Stimulated activated CD8-positive, alpha-beta memory T cell treated with anti-CD3 and anti-CD28 coated beads, Interleukin-15, amount 100 ng/mL, for 48 hours (primary cell): ENCODE data around the gene CST8.
A peak's percentile ranks its signal among the peaks of the same experiment; 100 is the strongest.
"Not testable (repeated sequence)": the region's sequence is repeated elsewhere in the genome, so short reads cannot be mapped to it uniquely, and the experiment has no call there.

Experiments
- DNase-seq, 2 donors: peaks; one replicate each; pipeline ENCODE4 v3.0.0-alpha.2; 2020; ENCODE audit warnings: low read depth in 2 of 2

The CST8 gene, protein sequence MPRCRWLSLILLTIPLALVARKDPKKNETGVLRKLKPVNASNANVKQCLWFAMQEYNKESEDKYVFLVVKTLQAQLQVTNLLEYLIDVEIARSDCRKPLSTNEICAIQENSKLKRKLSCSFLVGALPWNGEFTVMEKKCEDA

DNA sequence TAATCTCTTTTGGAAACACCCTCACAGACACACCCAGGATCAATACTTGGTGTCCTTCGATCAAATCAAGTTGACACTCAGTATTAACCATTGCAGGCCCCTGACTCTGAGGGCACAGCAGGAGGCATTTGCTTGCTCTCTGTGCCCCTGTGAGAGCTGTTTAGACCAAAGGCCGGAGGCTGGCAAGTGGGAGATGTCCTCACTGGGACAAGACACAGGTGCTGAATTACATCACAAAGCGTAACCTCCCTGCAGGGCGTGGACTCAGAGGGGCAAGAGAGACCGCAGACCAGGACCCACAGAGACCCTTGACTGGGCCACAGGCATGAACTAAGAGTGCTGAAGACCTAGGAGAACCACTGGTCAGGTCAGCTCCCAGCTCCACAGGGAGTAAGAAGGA, at the start of gene CST8:
Gene CST8 (plus strand): TSS at position 301 of the 400 bp plus-strand sequence. CDS start 551 bp downstream, outside the sequence.
- DNase-seq = no peak

- peak in 1 of 2 donors; percentile 40 for DNase-seq
These were observed 49.0 kb upstream of the CST8 start for GRCh38 chr20:23441850-23442313.

- no peak for DNase-seq
These were observed 48.5 kb upstream of the CST8 start for GRCh38 chr20:23442436-23442835.

DNA sequence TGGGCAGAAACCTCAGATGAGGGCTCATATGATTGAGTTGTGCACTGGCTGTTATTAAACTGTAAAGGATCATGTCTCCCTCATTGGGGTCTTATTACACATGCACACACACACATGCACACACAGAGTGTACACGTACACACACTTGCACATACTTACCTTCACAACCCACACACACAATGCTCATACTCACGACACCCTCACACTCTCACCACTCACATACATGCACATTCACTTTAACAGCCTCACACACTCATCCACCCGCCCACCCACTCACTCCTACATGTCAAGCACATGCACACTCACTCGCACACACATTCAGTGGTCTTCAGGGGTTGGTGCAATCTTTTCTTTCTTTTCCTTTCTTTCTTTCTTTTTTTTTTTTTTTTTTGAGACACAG, 46.1 kb upstream of the CST8 start:
- DNase-seq = no peak

DNA sequence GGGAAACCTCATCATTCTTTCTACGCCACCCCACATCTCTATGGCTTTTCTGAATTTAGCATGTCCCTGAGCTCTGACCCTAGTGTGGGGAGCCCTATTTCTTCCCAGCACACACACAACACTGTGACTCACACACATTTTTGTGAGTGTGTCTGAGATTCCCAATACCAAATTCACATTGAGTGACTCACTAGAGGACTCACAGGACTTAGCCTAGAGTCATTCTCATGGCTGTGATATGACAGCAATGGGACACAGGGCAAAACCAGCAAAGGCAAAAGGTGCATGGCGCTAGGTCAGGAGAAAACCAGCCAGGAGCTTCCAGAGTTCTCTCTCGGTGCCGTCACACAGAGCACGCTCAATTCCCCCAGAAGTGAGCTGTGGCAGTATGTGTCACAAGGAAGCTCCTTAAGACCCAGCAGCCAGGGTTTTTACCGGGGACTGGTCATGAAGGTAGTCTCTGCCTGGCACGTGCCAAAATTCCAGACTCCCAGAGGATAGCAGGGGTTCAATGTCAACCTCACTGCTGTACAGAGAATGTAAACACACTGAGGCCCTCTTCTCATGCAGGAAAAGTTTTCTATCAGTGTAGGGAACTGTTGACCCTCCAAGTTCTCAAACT, 45.2 kb upstream of the CST8 start:
- DNase-seq = no peak

GRCh38 chr20:23446505-23446904, 44.4 kb upstream of the CST8 start:
- no peak for DNase-seq

- no peak for DNase-seq
These were observed 42.8 kb upstream of the CST8 start for GRCh38 chr20:23448167-23448566.

DNA sequence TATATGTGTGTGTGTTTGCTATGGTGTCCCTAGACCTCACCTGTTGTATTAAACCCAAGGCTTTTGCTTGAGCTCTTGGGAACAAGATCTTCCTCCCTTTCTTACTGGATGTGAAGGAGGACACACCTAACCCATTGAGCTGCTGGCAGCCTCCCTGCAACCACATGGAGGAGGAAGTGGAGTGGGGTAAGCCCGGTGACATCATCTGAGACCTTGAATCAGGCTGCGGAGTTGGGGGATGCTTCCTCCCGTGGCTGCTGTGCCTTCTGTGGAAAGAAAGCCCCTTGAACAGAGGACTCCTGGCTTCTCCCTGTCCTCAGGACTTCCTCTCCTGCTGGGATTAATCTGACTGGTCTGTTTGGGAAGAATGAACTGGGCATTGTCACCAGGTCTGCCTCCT, 41.5 kb upstream of the CST8 start:
- no peak for DNase-seq

- DNase-seq = no peak
These were observed 40.0 kb upstream of the CST8 start for GRCh38 chr20:23450877-23451276.

DNA sequence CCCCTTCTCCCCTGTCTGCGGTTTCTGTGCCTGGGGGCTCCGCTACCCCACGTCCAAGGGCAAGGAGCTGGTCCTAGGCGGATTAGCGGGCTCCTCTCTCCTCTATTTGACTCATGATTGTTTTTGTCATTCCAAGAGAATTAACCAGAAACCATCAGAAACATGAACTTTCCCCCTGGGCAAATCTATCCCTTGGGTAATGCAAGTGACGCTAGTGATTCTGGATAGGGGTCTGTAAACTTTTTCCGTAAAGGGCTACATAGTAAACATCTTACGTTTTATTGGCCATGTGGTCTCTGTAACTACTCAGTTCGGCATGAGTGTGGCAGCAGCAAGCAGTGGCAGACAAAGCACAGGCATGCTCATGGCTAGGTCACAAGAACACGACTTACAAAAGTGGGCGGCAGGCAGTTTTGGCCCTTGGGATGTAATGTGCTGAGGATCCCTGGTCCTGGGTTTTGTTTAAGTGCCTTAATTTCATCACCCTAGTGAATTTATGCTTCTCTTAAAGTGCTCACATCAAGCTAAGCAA, 38.9 kb upstream of the CST8 start:
- no peak for DNase-seq

DNA sequence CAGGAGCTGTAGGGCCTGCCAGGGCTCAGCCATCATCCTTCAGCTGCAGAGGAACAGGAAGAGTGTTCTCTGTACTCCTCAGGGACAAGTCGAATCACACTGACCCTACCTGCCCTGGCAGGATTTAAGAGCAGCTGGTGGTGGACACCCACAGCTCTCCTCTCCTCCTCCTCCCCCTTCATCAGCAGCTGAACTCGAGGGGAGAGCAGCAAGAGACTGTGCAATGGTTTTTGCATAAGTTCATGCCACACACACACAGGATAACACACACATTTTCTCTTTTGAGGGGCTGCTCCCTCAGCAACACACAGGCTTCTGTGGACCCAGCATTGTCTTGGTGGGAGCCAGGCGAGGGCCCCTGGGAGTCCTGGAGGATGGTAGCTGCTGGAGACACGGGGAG, 38.1 kb upstream of the CST8 start, which contains the start of gene CST11:
Gene CST11 (minus strand): TSS at position 101 of the 400 bp plus-strand sequence. CDS start 65 bp downstream, at position 36.
- no peak for DNase-seq

- no peak for DNase-seq
These were observed 37.1 kb upstream of the CST8 start for GRCh38 chr20:23453549-23454543.

GRCh38 chr20:23454816-23455215, 36.1 kb upstream of the CST8 start:
- no peak for DNase-seq

DNA sequence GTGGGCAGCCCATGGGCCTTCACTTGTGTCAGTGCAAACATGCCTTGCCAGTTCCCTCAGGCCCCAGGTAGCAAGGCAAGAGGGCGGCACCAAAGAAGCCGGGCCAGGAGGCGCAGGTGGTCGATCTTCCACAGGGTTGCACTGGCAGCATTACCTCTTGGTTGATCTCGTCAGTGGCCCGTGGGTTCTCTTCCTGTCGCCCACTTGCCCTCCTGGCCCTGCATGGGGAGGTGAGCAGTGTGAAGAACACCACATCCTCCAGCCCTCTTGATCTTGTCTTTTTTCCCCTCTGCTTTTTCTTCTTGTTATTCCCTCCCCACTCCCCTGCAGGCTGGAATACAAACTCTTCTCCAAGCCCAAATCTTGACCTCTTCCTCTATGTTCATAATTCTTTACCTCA, 35.3 kb upstream of the CST8 start:
- no peak for DNase-seq

DNA sequence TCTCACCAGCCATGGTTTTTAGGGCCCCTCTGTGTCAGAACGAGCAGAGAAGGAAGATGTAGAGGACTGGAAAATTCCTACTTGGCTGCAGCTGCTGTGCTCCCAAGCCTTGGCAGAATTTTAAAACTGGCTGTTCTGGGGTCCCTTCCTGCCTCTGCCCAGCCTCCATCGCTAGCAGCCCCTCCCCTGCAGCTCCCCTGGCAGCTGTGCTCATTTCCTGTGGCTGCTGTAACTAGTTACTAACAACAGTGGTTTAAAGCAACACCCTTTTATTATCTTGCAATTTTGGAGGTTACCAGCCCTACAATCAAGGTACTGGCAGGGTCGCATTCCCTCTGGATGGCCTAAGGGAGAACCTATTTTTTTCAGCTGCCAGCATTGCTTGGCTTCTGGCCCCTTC, 34.5 kb upstream of the CST8 start:
- DNase-seq = no peak

DNA sequence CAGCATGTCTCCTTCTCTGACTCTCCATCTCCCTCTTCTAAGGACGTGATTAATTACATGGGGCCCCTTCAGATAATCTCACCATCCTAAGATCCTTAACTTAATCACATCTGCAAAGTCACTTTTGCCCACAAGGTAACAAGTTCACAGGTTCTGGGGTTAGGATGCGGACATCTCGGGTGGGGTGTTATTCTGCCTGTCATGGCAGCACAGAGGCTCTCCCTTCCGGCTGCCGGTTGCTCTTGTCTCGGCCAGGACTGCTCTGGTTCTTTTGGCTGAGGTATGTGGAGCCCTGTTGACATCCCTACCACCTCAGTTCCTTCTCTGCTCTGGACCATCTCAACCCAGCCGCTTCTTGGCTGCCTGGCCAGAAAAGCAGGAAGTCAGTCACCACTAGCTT, 34.0 kb upstream of the CST8 start:
- no peak for DNase-seq

- no peak for DNase-seq
These were observed 31.3 kb upstream of the CST8 start for GRCh38 chr20:23459461-23460150.

GRCh38 chr20:23461180-23461579, 29.7 kb upstream of the CST8 start:
- no peak for DNase-seq

- DNase-seq = not testable (repeated sequence)
These were observed 24.0 kb upstream of the CST8 start for GRCh38 chr20:23466961-23467360.

GRCh38 chr20:23472306-23472705, 18.6 kb upstream of the CST8 start:
- not testable (repeated sequence) for DNase-seq

- DNase-seq = not testable (repeated sequence)
These were observed 17.6 kb upstream of the CST8 start for GRCh38 chr20:23473293-23473692.

GRCh38 chr20:23475395-23475794, 15.5 kb upstream of the CST8 start:
- no peak for DNase-seq
